ENCODE data around the gene SLC13A3.

The SLC13A3 gene

DNA sequence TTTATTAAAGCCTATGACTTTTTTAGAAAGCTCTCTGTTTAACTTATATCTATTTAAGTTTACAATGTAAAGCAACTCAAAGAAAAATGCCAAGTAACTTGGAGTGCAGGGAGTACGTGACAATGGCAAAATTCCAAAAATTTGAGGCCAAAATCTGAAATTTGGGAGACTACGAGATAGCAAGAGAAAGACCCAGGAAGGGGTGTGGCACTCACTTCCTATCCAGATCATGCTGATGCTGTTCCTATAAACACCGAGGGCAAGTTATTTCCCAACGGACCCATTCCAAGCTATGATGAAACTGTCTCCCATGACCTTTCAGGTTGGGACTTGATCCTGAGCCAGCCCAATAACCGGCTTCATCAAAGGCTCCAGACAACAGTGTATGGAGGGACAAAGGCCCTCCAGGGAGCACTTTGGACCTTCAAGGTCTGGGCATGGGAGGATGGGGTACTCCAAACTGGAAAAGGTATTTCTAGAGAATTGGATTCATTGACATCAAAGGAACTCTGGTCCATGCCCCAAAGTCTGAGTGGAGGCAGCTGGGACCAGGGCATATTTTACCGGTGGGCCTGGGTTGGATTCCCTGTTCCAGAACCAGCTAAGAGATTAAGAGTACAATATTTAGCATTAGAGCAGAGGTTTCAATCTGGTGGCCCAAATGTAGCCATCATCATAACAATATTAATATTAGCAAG is 15.7 kb upstream of the SLC13A3 start:
- TF ChIP-seq TEAD4 (IDR thresholded peaks at IDR 0.05), result no peak
- TF ChIP-seq TCF12 (IDR thresholded peaks at IDR 0.05; ENCODE audit: low read depth), result no peak
- TF ChIP-seq YY1 (IDR thresholded peaks at IDR 0.05; ENCODE audit: low read depth), result no peak
- no peak for TF ChIP-seq CREB1 (IDR thresholded peaks at IDR 0.05; ENCODE audit: low read depth)

DNA sequence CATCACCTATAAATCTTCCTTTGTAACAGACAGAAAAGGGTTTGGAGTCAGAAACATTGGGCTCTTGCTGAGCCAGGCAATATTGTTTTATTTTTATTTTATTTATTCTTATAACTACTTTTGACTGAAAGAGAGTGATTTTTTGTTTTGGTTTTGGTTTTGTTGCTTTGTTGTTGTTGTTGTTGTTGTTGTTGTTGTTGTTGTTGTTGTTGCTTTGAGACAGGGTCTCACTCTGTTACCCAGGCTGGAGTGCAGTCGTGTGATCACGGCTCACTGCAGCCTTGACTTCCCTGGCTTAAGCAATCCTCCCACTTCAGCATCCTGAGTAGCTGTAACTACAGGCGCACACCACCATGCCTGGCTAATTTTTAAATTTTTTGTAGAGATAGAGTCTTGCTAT is 15.0 kb upstream of the SLC13A3 start:
- TF ChIP-seq, protein P1, sequence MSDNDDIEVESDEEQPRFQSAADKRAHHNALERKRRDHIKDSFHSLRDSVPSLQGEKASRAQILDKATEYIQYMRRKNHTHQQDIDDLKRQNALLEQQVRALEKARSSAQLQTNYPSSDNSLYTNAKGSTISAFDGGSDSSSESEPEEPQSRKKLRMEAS (IDR thresholded peaks at IDR 0.05), result no peak
- TF ChIP-seq CEBPB (IDR thresholded peaks at IDR 0.05), result no peak
- TF ChIP-seq, protein P2, sequence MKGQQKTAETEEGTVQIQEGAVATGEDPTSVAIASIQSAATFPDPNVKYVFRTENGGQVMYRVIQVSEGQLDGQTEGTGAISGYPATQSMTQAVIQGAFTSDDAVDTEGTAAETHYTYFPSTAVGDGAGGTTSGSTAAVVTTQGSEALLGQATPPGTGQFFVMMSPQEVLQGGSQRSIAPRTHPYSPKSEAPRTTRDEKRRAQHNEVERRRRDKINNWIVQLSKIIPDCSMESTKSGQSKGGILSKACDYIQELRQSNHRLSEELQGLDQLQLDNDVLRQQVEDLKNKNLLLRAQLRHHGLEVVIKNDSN (IDR thresholded peaks at IDR 0.05), result no peak
- no peak for TF ChIP-seq RAD21 (IDR thresholded peaks at IDR 0.05; ENCODE audit: low read depth)
- TF ChIP-seq EGR1 (IDR thresholded peaks at IDR 0.05), result no peak
- TF ChIP-seq NFIC (IDR thresholded peaks at IDR 0.05), result no peak
- no peak for TF ChIP-seq CREB1 (IDR thresholded peaks at IDR 0.05; ENCODE audit: low read depth)
- TF ChIP-seq YY1 (IDR thresholded peaks at IDR 0.05; ENCODE audit: low read depth), result no peak

DNA sequence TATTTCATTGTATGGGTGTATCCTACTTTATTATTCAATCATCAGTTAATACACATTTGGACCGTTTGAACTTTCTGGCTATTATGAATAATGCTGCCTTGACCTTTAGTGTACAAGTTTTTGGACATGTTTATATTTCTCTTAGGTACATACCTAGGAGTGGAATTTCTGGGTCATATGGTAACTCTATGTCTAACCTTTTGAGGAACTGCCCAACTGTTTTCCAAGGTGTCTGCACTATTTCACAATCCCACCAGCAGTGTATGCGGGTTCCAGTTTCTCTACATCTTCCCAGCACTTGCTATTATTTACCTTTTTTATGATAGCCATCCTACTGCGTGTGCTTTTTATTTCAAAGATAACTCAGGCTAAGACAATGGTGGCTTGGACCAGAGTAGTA is 14.3 kb upstream of the SLC13A3 start:
- TF ChIP-seq, protein P3, sequence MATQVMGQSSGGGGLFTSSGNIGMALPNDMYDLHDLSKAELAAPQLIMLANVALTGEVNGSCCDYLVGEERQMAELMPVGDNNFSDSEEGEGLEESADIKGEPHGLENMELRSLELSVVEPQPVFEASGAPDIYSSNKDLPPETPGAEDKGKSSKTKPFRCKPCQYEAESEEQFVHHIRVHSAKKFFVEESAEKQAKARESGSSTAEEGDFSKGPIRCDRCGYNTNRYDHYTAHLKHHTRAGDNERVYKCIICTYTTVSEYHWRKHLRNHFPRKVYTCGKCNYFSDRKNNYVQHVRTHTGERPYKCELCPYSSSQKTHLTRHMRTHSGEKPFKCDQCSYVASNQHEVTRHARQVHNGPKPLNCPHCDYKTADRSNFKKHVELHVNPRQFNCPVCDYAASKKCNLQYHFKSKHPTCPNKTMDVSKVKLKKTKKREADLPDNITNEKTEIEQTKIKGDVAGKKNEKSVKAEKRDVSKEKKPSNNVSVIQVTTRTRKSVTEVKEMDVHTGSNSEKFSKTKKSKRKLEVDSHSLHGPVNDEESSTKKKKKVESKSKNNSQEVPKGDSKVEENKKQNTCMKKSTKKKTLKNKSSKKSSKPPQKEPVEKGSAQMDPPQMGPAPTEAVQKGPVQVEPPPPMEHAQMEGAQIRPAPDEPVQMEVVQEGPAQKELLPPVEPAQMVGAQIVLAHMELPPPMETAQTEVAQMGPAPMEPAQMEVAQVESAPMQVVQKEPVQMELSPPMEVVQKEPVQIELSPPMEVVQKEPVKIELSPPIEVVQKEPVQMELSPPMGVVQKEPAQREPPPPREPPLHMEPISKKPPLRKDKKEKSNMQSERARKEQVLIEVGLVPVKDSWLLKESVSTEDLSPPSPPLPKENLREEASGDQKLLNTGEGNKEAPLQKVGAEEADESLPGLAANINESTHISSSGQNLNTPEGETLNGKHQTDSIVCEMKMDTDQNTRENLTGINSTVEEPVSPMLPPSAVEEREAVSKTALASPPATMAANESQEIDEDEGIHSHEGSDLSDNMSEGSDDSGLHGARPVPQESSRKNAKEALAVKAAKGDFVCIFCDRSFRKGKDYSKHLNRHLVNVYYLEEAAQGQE (IDR thresholded peaks at IDR 0.05; ENCODE audit: low read depth), result no peak
- TF ChIP-seq YY1 (IDR thresholded peaks at IDR 0.05; ENCODE audit: low read depth) (no peak), EP300 (IDR thresholded peaks at IDR 0.05; ENCODE audit: borderline replicate concordance) (no peak), CREB1 (IDR thresholded peaks at IDR 0.05; ENCODE audit: low read depth) (no peak), TAF1 (IDR thresholded peaks at IDR 0.05; ENCODE audit: low read depth) (no peak), ZBTB7A (IDR thresholded peaks at IDR 0.05; ENCODE audit: low read depth) (no peak)

DNA sequence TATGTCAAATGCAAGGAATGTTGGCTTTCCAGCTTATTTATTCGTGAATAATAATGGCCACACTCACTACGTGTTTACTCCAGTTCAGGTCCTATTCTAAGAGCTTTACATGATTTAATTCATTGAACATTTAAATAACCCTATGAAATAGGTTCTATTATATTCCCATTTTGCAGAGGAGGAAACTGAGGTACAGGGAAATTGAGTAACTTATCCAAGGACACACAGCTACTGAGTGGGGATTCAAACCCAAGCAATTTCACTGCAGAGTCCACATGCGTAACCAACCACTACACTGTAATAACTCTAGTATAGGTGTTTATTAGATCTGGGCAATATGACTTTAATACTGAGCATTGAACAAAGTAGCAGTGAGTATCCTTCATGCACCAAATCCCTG is 12.3 kb upstream of the SLC13A3 start:
- TF ChIP-seq, protein P3 (IDR thresholded peaks at IDR 0.05; ENCODE audit: low read depth), result no peak
- TF ChIP-seq TCF12 (IDR thresholded peaks at IDR 0.05; ENCODE audit: low read depth), result no peak
- TF ChIP-seq, protein P1 (IDR thresholded peaks at IDR 0.05), result no peak
- no peak for TF ChIP-seq CEBPB (IDR thresholded peaks at IDR 0.05)
- TF ChIP-seq YY1 (IDR thresholded peaks at IDR 0.05; ENCODE audit: low read depth), result no peak
- TF ChIP-seq ZBTB7A (IDR thresholded peaks at IDR 0.05; ENCODE audit: low read depth), result no peak
- TF ChIP-seq RAD21 (IDR thresholded peaks at IDR 0.05; ENCODE audit: low read depth), result no peak

DNA sequence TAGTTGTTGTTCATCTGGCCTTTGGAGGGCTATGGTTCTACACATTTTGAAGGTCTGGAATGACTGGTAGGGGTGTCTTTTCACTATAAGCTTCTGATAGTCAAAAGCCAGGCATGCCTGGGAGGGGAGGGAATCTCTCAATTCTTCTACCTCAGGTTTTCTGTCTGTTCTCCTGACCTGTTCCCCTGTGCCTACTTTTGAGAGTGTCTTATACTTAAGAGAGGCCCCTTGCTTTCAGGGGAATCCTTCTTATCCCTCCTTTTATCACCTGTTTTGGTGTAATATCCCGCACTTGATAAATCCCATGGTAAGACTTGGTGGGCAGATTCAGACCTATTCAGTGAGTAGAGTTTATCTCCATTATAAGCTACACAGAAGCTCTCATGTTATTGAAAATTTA is 10.4 kb upstream of the SLC13A3 start:
- TF ChIP-seq RAD21 (IDR thresholded peaks at IDR 0.05; ENCODE audit: low read depth) (no peak), CEBPB (IDR thresholded peaks at IDR 0.05) (no peak), CREB1 (IDR thresholded peaks at IDR 0.05; ENCODE audit: low read depth) (no peak), EGR1 (IDR thresholded peaks at IDR 0.05) (no peak), TEAD4 (IDR thresholded peaks at IDR 0.05) (no peak), ZBTB7A (IDR thresholded peaks at IDR 0.05; ENCODE audit: low read depth) (no peak), TCF12 (IDR thresholded peaks at IDR 0.05; ENCODE audit: low read depth) (no peak), TAF1 (IDR thresholded peaks at IDR 0.05; ENCODE audit: low read depth) (no peak), NFIC (IDR thresholded peaks at IDR 0.05) (no peak), EP300 (IDR thresholded peaks at IDR 0.05; ENCODE audit: borderline replicate concordance) (no peak), FOXM1 (IDR thresholded peaks at IDR 0.05; ENCODE audit: borderline replicate concordance, low read depth) (no peak), YY1 (IDR thresholded peaks at IDR 0.05; ENCODE audit: low read depth) (no peak)
- TF ChIP-seq, protein P3 (IDR thresholded peaks at IDR 0.05; ENCODE audit: low read depth), result no peak
- TF ChIP-seq, protein P2 (IDR thresholded peaks at IDR 0.05), result no peak
- TF ChIP-seq, protein P1 (IDR thresholded peaks at IDR 0.05), result no peak

All from Ishikawa (cell line).